K562 (cell line): ENCODE results near the gene THBS2. TPM values are rescaled to one million over a fixed set of nuclear protein-coding genes. Genes with fewer than 3 reads are reported as not detected.

Experiments
- ATAC-seq: fragments of 200-7000 bp; cut with Tn5 transposase; 3 replicates; pipeline ENCODE4 v1.9.1; 2020; ENCODE audit warnings: moderate library complexity
- BruUV-seq: library from RNA; stranded (reverse); fragments of 400-500 nt; replicated peaks from 2 replicates; lab custom pipeline; 2021; lab: Mats Ljungman, UMichigan
- CTCF ChIA-PET: fragments of 300-600 bp; formaldehyde crosslinking; extraction: SDS; loops from one replicate; lab custom pipeline; 2021; ENCODE audit warnings: low intra/inter-chr PET ratio; lab: Yijun Ruan, JAX
- POLR2A ChIA-PET: fragments of 300-600, 350-650 bp; sonication (Branson Sonifier 250); formaldehyde crosslinking; extraction: SDS; loops from one replicate; lab custom pipeline; 2021; ENCODE audit warnings: antibody characterized with exemption, inconsistent platforms; lab: Yijun Ruan, JAX
- DNase-seq, 4 experiments: peaks; one replicate each; pipeline versions ENCODE4 v3.0.0 to v3.0.0-alpha.2; 2011 to 2018; ENCODE audit warnings: low spot score in 3 of 4, mixed read lengths in 3 of 4; ENCODE audit errors: extremely low read depth in 1 of 4
- FAIRE-seq: peaks from 2 replicates; lab custom pipeline; 2011; peaks lifted over from hg19 to GRCh38; lab: Jason Lieb, UNC
- H2AFZ ChIP-seq: 2 replicates; pipeline ENCODE4 v1.6.0; 2011; ENCODE audit warnings: low read depth, low read length, control low read depth, inconsistent platforms
- H3K27ac ChIP-seq: fragments of 200-600 bp; 3 replicates; pipeline ENCODE4 v1.8.0; 2011; ENCODE audit warnings: low read depth, mild to moderate bottlenecking, control low read depth, inconsistent platforms, low read length, moderate library complexity, mixed read lengths; ENCODE audit errors: extremely low read depth
- H3K27me3 ChIP-seq, 2 experiments: fragments of 300-600 bp in 1 of 2; 2 replicates in 1 of 2; 3 replicates in 1 of 2; pipeline versions ENCODE4 v1.6.0 to v1.8.0; 2011; ENCODE audit warnings: inconsistent platforms in 2 of 2, low read length in 2 of 2, mild to moderate bottlenecking in 1 of 2, mixed read lengths in 1 of 2, moderate library complexity in 1 of 2; ENCODE audit not compliant: control insufficient read depth in 2 of 2, insufficient read depth in 2 of 2
- H3K36me3 ChIP-seq: fragments of 300-600 bp; 3 replicates; pipeline ENCODE4 v1.8.0; 2011; ENCODE audit warnings: mild to moderate bottlenecking, low read length, inconsistent platforms; ENCODE audit not compliant: control insufficient read depth, insufficient read depth
- H3K4me1 ChIP-seq, 2 experiments: fragments of 200-600 bp in 1 of 2; replicated peaks in 1 of 2; 2 replicates in 1 of 2; 3 replicates in 1 of 2; pipeline versions ENCODE4 v1.5.1 to v1.8.0; 2011; ENCODE audit warnings: inconsistent platforms in 2 of 2, low read length in 2 of 2, mild to moderate bottlenecking in 1 of 2, mixed read lengths in 1 of 2, moderate library complexity in 1 of 2; ENCODE audit not compliant: control insufficient read depth in 2 of 2, insufficient read depth in 2 of 2
- H3K4me2 ChIP-seq: 2 replicates; pipeline ENCODE4 v1.6.1; 2011; ENCODE audit warnings: low read length, control low read depth, inconsistent platforms, mixed read lengths; ENCODE audit not compliant: insufficient read depth
- H3K4me3 ChIP-seq: fragments of 200-600 bp; sonication (generic), shearing (Covaris generic); 2 replicates; pipeline ENCODE4 v1.5.1; 2016; ENCODE audit warnings: control low read depth, inconsistent platforms
- H3K79me2 ChIP-seq: fragments of 200-600 bp; 3 replicates; pipeline ENCODE4 v1.8.0; 2011; ENCODE audit warnings: low read length, inconsistent platforms; ENCODE audit not compliant: control insufficient read depth, insufficient read depth
- H3K9ac ChIP-seq, 2 experiments: 2 replicates each; pipeline versions ENCODE4 v1.6.0 to v1.6.1; 2011; ENCODE audit warnings: low read depth in 2 of 2, low read length in 2 of 2, control low read depth in 1 of 2, inconsistent platforms in 1 of 2, mild to moderate bottlenecking in 1 of 2, mixed read lengths in 1 of 2; ENCODE audit not compliant: insufficient read depth in 1 of 2
- H3K9me1 ChIP-seq: one replicate; pipeline ENCODE4 v1.6.0; 2011; ENCODE audit warnings: inconsistent platforms, mild to moderate bottlenecking, low read length, moderate library complexity; ENCODE audit not compliant: control insufficient read depth, insufficient read depth
- H3K9me3 ChIP-seq: replicated peaks from 2 replicates; pipeline ENCODE4 v1.5.1; 2011; ENCODE audit warnings: low read depth, low read length, inconsistent platforms; ENCODE audit not compliant: control insufficient read depth, insufficient read depth
- H4K20me1 ChIP-seq: replicated peaks from 2 replicates; pipeline ENCODE4 v1.6.1; 2011; ENCODE audit warnings: low read length, inconsistent platforms, mixed read lengths; ENCODE audit not compliant: control insufficient read depth, insufficient read depth
- ATF6 ChIP-seq: sonication (generic); formaldehyde crosslinking; IDR thresholded peaks from 2 replicates; pipeline ENCODE4 v1.4.0; 2020; ENCODE audit warnings: mild to moderate bottlenecking, missing genetic modification reagents
- BRCA1 ChIP-seq, 2 experiments: fragments of 450-650 bp in 1 of 2; sonication (generic) in 1 of 2; formaldehyde crosslinking in 1 of 2; IDR thresholded peaks; 2 replicates each; pipeline versions ENCODE4 v1.5.0 to v1.6.1; 2017 to 2020; ENCODE audit warnings: mild to moderate bottlenecking in 1 of 2, missing genetic modification reagents in 1 of 2
- COPS2 ChIP-seq: fragments of 450-650 bp; conservative IDR thresholded peaks from 2 replicates; pipeline ENCODE4 v1.6.1; 2016; ENCODE audit warnings: mild to moderate bottlenecking, moderate library complexity
- CREB5 ChIP-seq: fragments of 250-450 bp; sonication (Bioruptor Pico); IDR thresholded peaks from 2 replicates; pipeline ENCODE4 v1.5.0; 2020; ENCODE audit warnings: mild to moderate bottlenecking
- HINFP ChIP-seq: fragments of 450-650 bp; conservative IDR thresholded peaks from 2 replicates; pipeline ENCODE4 v1.6.1; 2016; ENCODE audit warnings: missing genetic modification characterization, low read depth, mild to moderate bottlenecking, control low read depth, missing compliant biosample characterization
- ID3 ChIP-seq, 2 experiments: fragments of 250-450 bp in 1 of 2; fragments of 450-650 bp in 1 of 2; sonication (Bioruptor Pico) in 1 of 2; IDR thresholded peaks; 2 replicates each; pipeline versions ENCODE4 v1.6.1 to v1.8.0; 2016 to 2021; ENCODE audit warnings: mild to moderate bottlenecking in 2 of 2, moderate library complexity in 2 of 2, missing compliant biosample characterization in 1 of 2, missing genetic modification characterization in 1 of 2
- KDM4B ChIP-seq, 2 experiments: fragments of 450-650 bp in 1 of 2; sonication (generic) in 1 of 2; IDR thresholded peaks; 2 replicates each; pipeline ENCODE4 v1.6.1; 2016 to 2017; ENCODE audit warnings: borderline replicate concordance in 2 of 2, antibody characterized with exemption in 1 of 2, low read depth in 1 of 2, mild to moderate bottlenecking in 1 of 2
- MAFF ChIP-seq: IDR thresholded peaks from 2 replicates; pipeline ENCODE4 v1.6.1; 2012; ENCODE audit warnings: low read length, improper control_type of control experiment
- MEF2A ChIP-seq: IDR thresholded peaks from 2 replicates; pipeline ENCODE4 v1.6.1; 2011; ENCODE audit warnings: low read depth, mild to moderate bottlenecking, low read length, moderate library complexity; ENCODE audit not compliant: control insufficient read depth
- NR4A1 ChIP-seq, 2 experiments: fragments of 250-450 bp in 1 of 2; fragments of 450-650 bp in 1 of 2; sonication (Bioruptor Pico) in 1 of 2; IDR thresholded peaks; 2 replicates each; pipeline versions ENCODE4 v1.4.0 to v1.6.1; 2016 to 2020; ENCODE audit warnings: mild to moderate bottlenecking in 2 of 2, missing compliant biosample characterization in 1 of 2, missing genetic modification characterization in 1 of 2, moderate library complexity in 1 of 2
- POLR2B ChIP-seq: fragments of 450-650 bp; IDR thresholded peaks from 2 replicates; pipeline ENCODE4 v1.6.1; 2018; ENCODE audit warnings: low read depth; ENCODE audit not compliant: partially characterized antibody
- RFX5 ChIP-seq: IDR thresholded peaks from 2 replicates; pipeline ENCODE4 v1.6.1; 2011; ENCODE audit warnings: low read depth, mild to moderate bottlenecking, improper control_type of control experiment, low read length
- TGIF2 ChIP-seq: sonication (generic); formaldehyde crosslinking; IDR thresholded peaks from 2 replicates; pipeline ENCODE4 v1.8.1; 2022; ENCODE audit warnings: mild to moderate bottlenecking, missing genetic modification reagents, moderate library complexity
- U2AF2 ChIP-seq: fragments of 200-400 bp; formaldehyde crosslinking; optimal IDR thresholded peaks from 2 replicates; pipeline ENCODE3; 2017; ENCODE audit warnings: low read depth, mild to moderate bottlenecking, low read length
- ZKSCAN8 ChIP-seq: fragments of 200-800 bp; sonication (Bioruptor generic); IDR thresholded peaks from 2 replicates; pipeline ENCODE4 v1.6.1; 2016; ENCODE audit warnings: missing genetic modification characterization, missing compliant biosample characterization
- WGBS: fragments of 100-300 bp; shearing (Covaris generic); methylation state at CpG from one replicate; pipeline ENCODE4 v1.1.6; 2016; ENCODE audit warnings: low coverage, mixed read lengths; ENCODE audit not compliant: insufficient coverage; ENCODE audit errors: missing lambda C conversion rate; 5-methylcytosine and 5-hydroxymethylcytosine counted together
- in situ Hi-C: fragments of 300-500 bp; cut with MboI; formaldehyde crosslinking; loops from 4 replicates; pipeline ENCODE4 v1.15.0; 2018; ENCODE audit warnings: inconsistent platforms, mixed read lengths
- intact Hi-C: fragments of 100-400 bp; cut with micrococcal nuclease; formaldehyde crosslinking; loops from 2 replicates; pipeline ENCODE4 v1.14.2; 2022
- polyA plus RNA-seq, 8 experiments: library from polyadenylated mRNA; depleted of rRNA in 4 of 8; stranded (reverse) in 5 of 8; unstranded in 3 of 8; fragments of >200 nt; fragmentation: Nextera tagmentation in 2 of 8; fragmentation: Illumina TruSeq in 1 of 8; extraction: Ambion mirVana in 2 of 8; extraction: Trizol in 1 of 8; gene quantifications; 2 replicates each; pipeline versions ENCODE4 v1.2.1 to v1.2.3, GENCODE V29; 2011 to 2014; ENCODE audit warnings: inconsistent platforms in 1 of 8, missing spikeins in 1 of 8
- total RNA-seq, 7 experiments: library from RNA; depleted of rRNA in 6 of 7; stranded (reverse); fragments of >200 nt in 6 of 7; fragmentation: Illumina TruSeq in 2 of 7; extraction: Trizol in 2 of 7; gene quantifications; 2 replicates each; pipeline versions ENCODE4 v1.2.1 to v1.2.3, GENCODE V29; 2011 to 2021; ENCODE audit warnings: low replicate concordance in 1 of 7

The THBS2 gene
- total and polyA plus RNA-seq, 9 of the 15 experiments (the other 6 are each of a cell fraction or from before 2014, with no cell fraction given) = 0.03 to 0.11 (median 0.03) TPM; not detected in 6

- no peak for DNase-seq
- no peak overlapping the region for H2AFZ ChIP-seq
- CTCF ChIA-PET = no interaction called here
- H3K27ac ChIP-seq = no peak overlapping the region
- H3K27me3 ChIP-seq = peaks cover 18 to 54% of the 10 kb centered on the region in 2 experiments; a peak in 4 of 5 replicates
- no TSS peak for BruUV-seq
- no peaks in the 10 kb centered on the region for H3K79me2 ChIP-seq
- H4K20me1 ChIP-seq = no peaks in the 10 kb centered on the region; the same call in none of the 2 replicates
- H3K36me3 ChIP-seq = no peaks in the 10 kb centered on the region
- ATAC-seq = no peak; the same call in 2 of the 3 replicates
- POLR2A ChIA-PET = interaction anchor here (0.6 to 1.0 kb wide), 5 partner anchors 24 to 316 kb away, joined by 3 read pairs; no protein-coding TSS in a partner anchor
- no peaks in the 10 kb centered on the region for H3K9me3 ChIP-seq
- no peak overlapping the region for H3K4me3 ChIP-seq
- intact Hi-C loops (no loop called here), in situ Hi-C loops (no loop called here)
- WGBS = under 1% methylated on average over 21 of the region's 21 CpGs
- FAIRE-seq = no peak
- no peaks in the 10 kb centered on the region for H3K4me1 ChIP-seq
- no peak overlapping the region for H3K9ac ChIP-seq
- H3K4me2 ChIP-seq = no peak overlapping the region
- H3K9me1 ChIP-seq = no peaks in the 10 kb centered on the region
- TF ChIP-seq TGIF2 (CRISPR knock-in tag) (no peak), CREB5 (CRISPR knock-in tag) (no peak), MAFF (no peak), HINFP (tag) (no peak), ZKSCAN8 (CRISPR knock-in tag) (no peak), POLR2B (no peak), ATF6 (CRISPR knock-in tag) (no peak), COPS2 (no peak), U2AF2 (no peak), MEF2A (no peak), ID3 (CRISPR knock-in tag; IDR thresholded peaks at IDR 0.05) (no peak), ID3 (tag; IDR thresholded peaks at IDR 0.05) (no peak), KDM4B (IDR thresholded peaks at IDR 0.05; ENCODE audit: borderline replicate concordance in 2 of 2, low read depth in 1 of 2) (no peak), NR4A1 (CRISPR knock-in tag; IDR thresholded peaks at IDR 0.05) (no peak), NR4A1 (tag; IDR thresholded peaks at IDR 0.05) (no peak), BRCA1 (IDR thresholded peaks at IDR 0.05) (no peak), BRCA1 (CRISPR knock-in tag; IDR thresholded peaks at IDR 0.05) (no peak), RFX5 (no peak)
These were observed 10.4 kb upstream of the THBS2 start for GRCh38 chr6:169263836-169264608.
